Left colon (tissue), 2 donors: ENCODE results near the gene NINJ1. TPM values are rescaled to one million over a fixed set of nuclear protein-coding genes. Genes with fewer than 3 reads are reported as not detected.
A peak's percentile ranks its signal among the peaks of the same experiment; 100 is the strongest.

ENCODE experiments used
- ATAC-seq: fragments of 200-7000 bp; cut with Tn5 transposase; one replicate; pipeline ENCODE4 v1.9.1; 2020; ENCODE audit warnings: mild to moderate bottlenecking, moderate library complexity
- DNase-seq, 2 donors: peaks; one replicate each; pipeline ENCODE4 v3.0.0-alpha.2; 2020
- intact Hi-C, 2 donors: fragments of 100-400 bp; cut with DNase I in 1 of 2; cut with micrococcal nuclease in 1 of 2; formaldehyde crosslinking; loops; one replicate each; pipeline versions ENCODE4 v1.11.2 to v1.14.0; 2022; cut with DNase I, micrococcal nuclease
- total RNA-seq, 2 donors: library from RNA; stranded (reverse); fragmentation: NEBNext Ultra II Directional; extraction: Animal tissue kit (Norgen Biotek cat#: 25700); gene quantifications; one replicate each; pipeline ENCODE4 v1.2.1, GENCODE V29; 2021
- donor health status: DM: no; HTN: no; CAD: no.
- donor health status: DM: yes; HTN: yes; CAD: no.

The NINJ1 gene
- total RNA-seq, 2 donors from 2014 or later: 17.7 to 30.8 TPM

- peak; percentile 100 for DNase-seq
- intact Hi-C loops: no loop called here
- ATAC-seq: peak; percentile 76
These were observed 38.6 kb downstream of the NINJ1 start for GRCh38 chr9:93095205-93096130.

- peak; percentile 62 to 75 for DNase-seq
- no peak for ATAC-seq
- intact Hi-C loops: no loop called here
These were observed 39.3 kb downstream of the NINJ1 start for GRCh38 chr9:93094658-93095204.

GRCh38 chr9:93093877-93094657 is 40.0 kb downstream of the NINJ1 start:
- peak; percentile 30 to 38 for DNase-seq
- intact Hi-C loops: no loop called here
- no peak for ATAC-seq

DNA sequence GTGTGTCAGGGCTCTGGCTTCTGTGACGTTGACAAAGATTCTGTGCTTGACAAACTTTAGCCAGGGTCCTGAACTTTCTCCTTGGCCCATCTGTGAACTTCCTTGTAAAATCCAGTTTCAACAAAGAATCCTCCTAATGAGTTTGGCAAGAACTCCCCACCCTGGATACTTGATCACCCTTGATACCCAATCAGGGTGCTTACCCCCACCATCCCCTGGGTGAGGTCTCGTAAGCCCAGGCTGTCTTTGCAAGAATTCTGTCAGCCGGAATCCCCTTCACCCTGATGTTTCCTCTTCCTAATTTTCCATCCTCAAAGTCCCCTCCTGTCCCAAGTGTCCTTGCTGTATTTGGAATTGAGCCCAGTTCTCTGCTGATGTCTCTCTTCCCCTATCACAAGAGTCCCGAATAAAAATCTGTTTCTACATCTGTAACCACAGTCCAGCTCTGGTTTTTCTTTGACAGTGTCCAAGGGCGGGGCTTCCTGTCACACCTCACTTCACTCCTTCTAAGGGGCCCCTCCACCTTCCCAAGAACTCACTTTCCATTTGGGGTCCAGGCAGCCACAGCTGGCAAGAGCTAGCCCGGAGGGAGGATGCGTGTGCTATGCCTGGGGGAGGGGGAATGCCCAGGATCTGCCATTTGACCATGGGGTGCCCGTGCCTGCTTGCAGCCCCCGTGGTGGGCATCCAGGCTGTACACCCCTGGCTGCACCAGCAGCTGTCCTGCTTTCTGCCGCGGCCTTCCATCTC is 40.7 kb downstream of the NINJ1 start:
- ATAC-seq (no peak), DNase-seq (peak; percentile 33 to 44)
- intact Hi-C loops: no loop called here

DNA sequence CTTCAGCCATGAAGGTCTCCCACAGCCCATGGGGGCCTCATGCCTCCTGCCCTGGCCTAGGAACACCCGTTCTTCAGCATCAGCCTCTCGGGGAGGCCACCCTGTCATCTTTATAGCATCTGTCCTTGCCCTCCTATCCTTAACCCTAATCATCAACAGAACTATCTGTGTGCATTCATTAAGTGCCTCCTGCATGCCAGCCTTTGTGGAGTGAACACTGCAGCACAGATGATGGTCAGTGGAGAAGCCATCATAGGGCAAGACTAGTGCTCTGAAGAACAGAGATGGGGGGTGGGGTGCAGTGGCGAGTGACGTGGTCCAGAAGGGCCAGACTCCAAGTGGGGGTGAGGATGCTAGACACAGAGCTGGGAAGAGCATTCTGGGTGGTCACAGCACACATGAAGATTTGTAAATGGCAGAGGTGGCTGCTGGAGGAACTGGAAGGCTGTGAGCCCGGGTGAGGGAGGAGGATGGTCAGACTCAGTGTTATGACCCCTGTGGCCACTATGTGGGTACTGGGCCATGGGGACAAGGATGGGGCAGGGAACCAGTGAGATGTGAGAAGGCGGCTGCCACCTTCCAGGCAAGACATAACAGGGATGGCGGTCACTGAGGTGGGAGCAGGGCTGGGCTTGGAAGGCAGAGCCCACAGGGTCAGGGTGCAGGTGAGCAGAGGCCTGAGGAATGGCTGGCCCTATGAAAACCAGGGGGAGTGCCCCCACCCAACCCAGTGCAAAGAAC is 41.6 kb downstream of the NINJ1 start:
- no peak for ATAC-seq
- peak in 1 of 2 donors; percentile 28 for DNase-seq
- intact Hi-C loops: no loop called here

DNA sequence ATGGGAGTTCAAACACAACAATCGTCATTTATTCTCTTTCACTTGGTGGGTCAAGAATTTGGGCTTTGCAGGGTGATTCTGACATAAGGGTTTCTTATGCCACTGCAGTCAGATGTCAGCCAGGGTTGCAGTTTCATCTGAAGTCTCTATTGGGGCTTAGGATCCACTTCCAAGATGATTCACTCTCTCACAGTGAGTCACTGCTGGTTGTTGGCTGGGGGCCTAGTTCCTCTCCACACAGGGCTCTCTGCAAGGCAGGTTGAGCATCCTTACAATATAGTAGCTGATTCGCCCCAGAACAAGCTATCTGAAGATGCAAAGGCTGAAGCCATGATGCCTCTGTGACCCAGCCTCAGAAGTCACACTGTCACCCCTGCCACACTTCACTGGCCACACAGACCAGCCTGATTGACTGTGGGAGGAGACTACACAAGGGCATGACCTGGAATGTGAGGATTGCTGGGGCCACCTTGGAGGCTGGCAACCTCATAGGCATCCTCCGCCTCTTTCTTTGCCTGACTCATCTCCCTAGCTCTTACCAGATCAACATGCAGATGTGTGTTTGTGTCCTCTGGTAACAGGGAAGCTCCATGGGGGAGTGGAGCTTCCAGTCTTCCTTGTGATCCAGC is 42.5 kb downstream of the NINJ1 start:
- DNase-seq: peak in 1 of 2 donors; percentile 36
- intact Hi-C loops: no loop called here
- ATAC-seq: no peak

DNA sequence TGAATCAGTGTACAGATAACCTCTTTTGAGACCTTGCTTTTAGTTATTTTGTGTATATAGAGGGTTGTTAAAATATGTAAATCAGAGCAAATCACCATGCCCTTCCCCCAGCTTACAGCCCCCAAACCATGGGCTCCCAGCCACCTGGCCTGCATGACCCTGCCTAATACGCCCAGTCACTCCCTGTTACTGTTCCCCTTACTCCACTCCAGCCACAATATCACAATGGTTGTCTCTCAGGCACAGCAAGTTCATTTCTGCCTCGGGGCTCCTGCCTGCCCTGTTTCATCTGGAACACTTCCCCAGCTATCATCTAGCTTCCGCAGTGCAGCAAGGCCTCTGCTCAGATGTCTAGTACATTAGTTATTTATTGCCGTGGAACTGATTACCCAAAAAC is 43.0 kb downstream of the NINJ1 start:
- intact Hi-C loops: no loop called here
- DNase-seq (no peak), ATAC-seq (no peak)

- ATAC-seq (no peak), DNase-seq (no peak)
- intact Hi-C loops: no loop called here
These were observed 43.9 kb downstream of the NINJ1 start for GRCh38 chr9:93090091-93090655.

- DNase-seq (no peak), ATAC-seq (no peak)
- intact Hi-C loops: no loop called here
These were observed 44.5 kb downstream of the NINJ1 start for GRCh38 chr9:93089481-93089991.

- no peak for DNase-seq
- intact Hi-C loops: no loop called here
These were observed 45.0 kb downstream of the NINJ1 start for GRCh38 chr9:93089024-93089423.

DNA sequence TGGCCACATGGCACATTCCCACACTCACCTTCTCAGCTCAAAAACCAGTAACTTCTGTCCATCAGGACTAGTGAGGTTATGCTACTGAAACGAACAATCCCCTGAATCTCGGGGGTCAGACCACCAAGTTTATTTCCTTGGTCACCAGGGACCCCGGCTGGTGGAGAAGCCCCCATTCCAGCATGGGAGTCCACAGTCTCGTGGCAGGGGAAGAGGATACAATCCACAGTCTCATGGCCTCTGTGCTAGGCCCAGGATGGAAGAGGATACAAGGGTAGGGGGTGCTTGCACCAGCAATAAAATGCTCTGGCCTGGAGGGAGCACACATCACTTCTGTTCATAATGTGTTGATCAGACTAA is 45.4 kb downstream of the NINJ1 start:
- DNase-seq (no peak), ATAC-seq (no peak)
- intact Hi-C loops: no loop called here

More at GRCh38 chr9:93089024-93089423, 45.0 kb downstream of the NINJ1 start:
- no peak for ATAC-seq

GRCh38 chr9:93087971-93088655 is 45.9 kb downstream of the NINJ1 start:
- ATAC-seq: no peak
- DNase-seq: no peak
- intact Hi-C loops: no loop called here

DNA sequence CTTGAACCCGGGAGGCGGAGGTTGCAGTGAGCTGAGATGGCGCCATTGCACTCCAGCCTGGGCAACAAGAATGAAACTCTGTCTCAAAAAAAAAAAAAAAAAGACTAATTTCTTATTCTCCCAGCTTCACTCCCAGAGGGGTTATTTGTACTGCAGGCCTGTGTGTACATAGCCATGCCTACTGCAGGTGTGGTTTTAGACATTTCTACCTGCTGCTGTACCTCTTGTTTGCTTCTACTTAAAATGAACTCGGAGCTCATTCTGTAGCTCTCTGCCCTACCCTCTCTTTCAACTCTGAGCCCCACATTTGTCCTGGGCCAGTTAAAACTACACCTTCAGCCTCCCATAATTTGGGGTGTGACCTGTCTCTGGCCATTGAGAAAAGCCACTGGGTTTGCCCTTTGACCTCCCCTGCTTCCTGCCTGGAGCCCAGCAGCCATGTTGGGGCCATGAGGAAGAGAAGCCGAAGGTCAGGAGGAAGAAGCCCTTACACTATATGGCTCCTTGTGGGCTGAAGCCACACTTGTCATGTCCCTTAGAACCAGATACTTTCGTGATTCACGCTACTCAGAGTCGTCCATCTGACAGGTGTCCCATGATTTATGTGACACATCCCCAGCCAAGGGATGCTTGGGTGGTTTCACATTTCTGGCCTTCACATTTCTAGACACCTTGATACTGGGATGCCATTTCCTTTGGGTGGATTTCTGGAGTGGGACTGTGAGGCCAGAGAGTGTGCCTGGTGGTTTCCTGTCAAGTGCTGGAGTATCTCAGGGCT is 47.4 kb downstream of the NINJ1 start:
- ATAC-seq (peak; percentile 83), DNase-seq (no peak)
- intact Hi-C loops: no loop called here

- ATAC-seq (no peak), DNase-seq (no peak)
- intact Hi-C loops: no loop called here
These were observed 48.4 kb downstream of the NINJ1 start for GRCh38 chr9:93085676-93086075.

- DNase-seq (no peak), ATAC-seq (no peak)
- intact Hi-C loops: no loop called here
These were observed 49.6 kb downstream of the NINJ1 start for GRCh38 chr9:93084471-93084881.
